Activated CD4-positive, alpha-beta T cell treated with anti-CD3 and anti-CD28 coated beads, Interleukin-2, amount 50 U/mL, for 24 hours (primary cell): ENCODE results near the gene RNF7.
"Not testable (repeated sequence)": the region's sequence is repeated elsewhere in the genome, so short reads cannot be mapped to it uniquely, and the experiment has no call there.

ENCODE experiments used
- DNase-seq, 2 donors: peaks; one replicate each; pipeline ENCODE4 v3.0.0-alpha.2; 2020; ENCODE audit warnings: low read depth in 1 of 2, low spot score in 1 of 2

RNF7 gene

GRCh38 chr3:141735176-141735575, 2.9 kb upstream of the RNF7 start:
- DNase-seq = no peak

DNA sequence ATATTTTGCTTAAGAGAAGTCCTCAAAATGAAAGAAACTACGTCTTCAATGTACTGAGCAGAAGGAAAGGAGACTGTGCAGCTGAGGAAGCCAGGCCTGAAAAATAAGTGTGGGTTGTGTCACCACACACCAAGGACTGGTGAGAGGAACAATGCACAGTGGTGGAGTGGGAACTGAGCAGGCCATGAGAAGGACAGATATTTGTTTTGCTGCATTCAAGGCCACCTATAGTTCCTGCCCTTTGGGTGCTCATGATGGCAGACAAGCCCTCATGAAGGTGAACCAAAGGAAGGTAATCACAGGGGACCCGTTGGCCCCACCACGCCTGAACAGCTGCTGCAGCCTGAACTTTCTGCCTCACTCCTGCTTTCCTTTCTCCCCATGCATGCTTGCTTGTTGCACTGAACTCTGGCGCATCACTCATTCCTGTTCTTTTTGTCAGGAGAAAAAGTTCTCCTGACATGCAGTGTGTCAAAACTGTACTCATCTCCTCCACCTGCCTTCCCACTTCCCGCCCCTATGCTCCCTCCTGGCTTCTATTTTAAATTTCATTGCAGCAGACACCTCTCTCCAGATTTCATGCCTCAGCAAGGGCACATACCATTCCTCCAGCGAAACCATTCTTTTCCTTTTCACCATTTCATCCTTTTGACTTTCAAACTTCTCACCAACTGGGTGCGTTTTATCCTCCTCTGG, 2.2 kb upstream of the RNF7 start:
- DNase-seq = no peak

GRCh38 chr3:141737093-141737492, 1.0 kb upstream of the RNF7 start:
- no peak for DNase-seq

DNA sequence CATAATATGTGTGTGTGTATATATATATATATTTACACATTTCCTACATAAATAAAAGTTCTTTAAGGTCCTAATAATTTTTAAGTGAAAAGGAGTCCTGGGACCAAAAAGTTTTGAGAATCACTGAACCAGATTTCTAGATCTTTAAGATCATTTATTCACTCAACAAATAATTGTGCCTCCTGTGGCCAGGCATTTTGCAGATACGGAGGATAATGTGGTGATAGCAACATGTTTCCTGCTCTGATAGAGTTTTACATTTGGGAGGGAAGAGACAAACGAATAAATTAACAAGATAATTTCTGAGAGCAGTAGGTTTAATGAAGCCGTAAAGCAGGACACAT, 448 bp upstream of the RNF7 start:
- DNase-seq = no peak

- peak; percentile 3 to 11 for DNase-seq
Observed at GRCh38 chr3:141738891-141739363, 829 bp downstream of the RNF7 start.

- DNase-seq = no peak
Observed at GRCh38 chr3:141739731-141740130, 1.6 kb downstream of the RNF7 start.

GRCh38 chr3:141740349-141740748, 2.3 kb downstream of the RNF7 start:
- no peak for DNase-seq

GRCh38 chr3:141743305-141743704, 5.2 kb downstream of the RNF7 start:
- no peak for DNase-seq

- DNase-seq = no peak
Observed at GRCh38 chr3:141746962-141747361, 8.9 kb downstream of the RNF7 start.

GRCh38 chr3:141753399-141753798, 15.3 kb downstream of the RNF7 start:
- no peak for DNase-seq

GRCh38 chr3:141754032-141754431, 15.9 kb downstream of the RNF7 start:
- DNase-seq = no peak

DNA sequence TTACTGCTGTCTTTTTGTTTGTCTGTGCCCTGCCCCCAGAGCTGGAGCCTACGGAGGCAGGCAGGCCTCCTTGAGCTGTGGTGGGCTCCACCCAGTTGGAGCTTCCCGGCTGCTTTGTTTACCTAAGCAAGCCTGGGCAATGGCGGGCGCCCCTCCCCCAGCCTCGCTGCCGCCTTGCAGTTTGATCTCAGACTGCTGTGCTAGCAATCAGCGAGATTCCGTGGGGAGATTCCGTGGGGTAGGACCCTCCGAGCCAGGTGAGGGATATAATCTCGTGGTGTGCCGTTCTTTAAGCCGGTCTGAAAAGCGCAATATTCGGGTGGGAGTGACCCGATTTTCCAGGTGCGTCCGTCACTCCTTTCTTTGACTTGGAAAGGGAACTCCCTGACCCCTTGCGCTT, 24.5 kb downstream of the RNF7 start:
- not testable (repeated sequence) for DNase-seq

DNA sequence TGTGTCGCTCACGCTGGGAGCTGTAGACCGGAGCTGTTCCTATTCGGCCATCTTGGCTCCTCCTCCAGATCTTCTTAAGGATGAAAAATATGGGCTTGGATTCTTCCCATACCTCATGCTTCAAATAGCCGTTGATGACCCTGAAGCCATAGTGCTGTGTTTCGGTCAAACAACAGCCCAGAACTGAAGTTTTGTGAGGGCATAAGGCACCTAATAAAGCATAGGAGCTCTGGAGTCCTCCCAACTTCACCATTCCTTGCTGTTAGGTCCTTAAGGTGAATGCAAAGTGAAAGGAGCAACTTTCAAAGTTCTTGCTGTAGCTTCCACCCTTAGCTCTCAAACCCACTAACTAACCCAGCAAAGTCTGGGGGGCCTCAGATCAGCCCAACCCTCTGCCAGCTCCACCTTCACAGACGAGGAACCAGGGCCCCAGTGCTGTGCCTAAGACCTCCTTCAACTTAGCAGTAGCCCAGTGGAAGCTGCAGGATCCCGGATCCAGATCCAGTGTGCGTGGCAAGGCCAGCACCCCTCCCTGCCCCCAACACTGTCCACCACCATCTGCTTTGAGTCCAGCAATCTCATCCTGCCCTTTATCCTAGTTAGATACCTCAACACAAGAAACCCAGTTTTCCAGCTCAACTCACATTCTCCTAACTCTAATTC, 25.1 kb downstream of the RNF7 start, which contains the start of gene GRK7:
Gene GRK7, plus strand, starts transcription at position 321 of the 663 bp plus-strand sequence. CDS start 14,877 bp downstream, outside the sequence.
- no peak for DNase-seq

GRCh38 chr3:141764045-141764444, 25.9 kb downstream of the RNF7 start:
- DNase-seq = no peak

DNA sequence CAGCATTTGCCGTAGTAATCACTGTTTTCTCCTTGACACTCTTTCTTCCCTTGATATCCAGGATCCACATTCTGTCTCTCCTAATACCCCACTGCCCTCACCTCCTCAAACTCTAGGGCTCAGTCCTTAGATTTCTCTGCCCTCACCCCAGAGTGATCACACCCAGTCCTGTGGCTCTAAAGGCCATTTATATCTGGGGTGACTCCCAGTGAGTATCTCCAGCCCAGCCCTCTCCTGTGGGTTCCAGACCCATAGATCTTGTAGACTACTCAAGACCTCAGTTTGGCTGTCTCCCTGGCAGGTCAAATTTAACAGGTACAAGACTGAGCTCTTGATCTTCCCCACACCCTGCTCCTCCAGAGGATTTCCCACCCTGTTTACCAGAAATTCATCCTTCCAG, 26.4 kb downstream of the RNF7 start:
- DNase-seq = no peak

GRCh38 chr3:141764986-141765385, 26.9 kb downstream of the RNF7 start:
- no peak for DNase-seq

- DNase-seq = no peak
Observed at GRCh38 chr3:141767066-141767465, 29.0 kb downstream of the RNF7 start.

DNA sequence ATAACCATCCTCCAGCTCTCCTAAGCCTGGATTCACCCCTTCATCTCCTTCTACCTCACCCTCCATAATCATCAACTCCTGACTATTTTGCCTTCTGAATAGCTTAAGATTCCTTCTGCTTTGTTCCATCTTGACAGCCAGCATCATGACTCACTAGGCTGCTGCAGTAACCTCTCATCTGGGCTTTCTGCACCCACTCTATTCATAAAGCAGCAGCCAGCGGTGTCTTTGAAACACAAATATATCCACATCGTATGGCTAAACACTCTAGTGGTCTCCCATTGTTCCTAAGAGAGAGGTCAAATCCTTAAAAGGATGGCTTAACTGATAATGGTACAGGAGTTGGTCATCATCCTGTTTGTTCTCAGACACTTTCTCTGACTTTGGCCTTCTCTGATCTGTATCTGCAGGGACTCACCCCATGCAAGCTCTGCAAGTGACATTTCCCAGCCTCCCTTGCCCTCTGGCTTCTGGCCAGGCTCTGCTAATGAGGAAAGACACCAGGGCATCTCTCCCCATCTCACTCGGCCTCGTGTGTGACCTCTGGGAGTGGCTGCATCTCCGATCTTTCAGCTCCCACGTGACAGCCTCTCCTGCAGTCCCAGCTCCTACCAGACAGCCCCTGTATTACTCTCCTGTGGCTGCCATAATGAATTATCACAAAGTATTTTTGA, 31.3 kb downstream of the RNF7 start:
- no peak for DNase-seq

DNA sequence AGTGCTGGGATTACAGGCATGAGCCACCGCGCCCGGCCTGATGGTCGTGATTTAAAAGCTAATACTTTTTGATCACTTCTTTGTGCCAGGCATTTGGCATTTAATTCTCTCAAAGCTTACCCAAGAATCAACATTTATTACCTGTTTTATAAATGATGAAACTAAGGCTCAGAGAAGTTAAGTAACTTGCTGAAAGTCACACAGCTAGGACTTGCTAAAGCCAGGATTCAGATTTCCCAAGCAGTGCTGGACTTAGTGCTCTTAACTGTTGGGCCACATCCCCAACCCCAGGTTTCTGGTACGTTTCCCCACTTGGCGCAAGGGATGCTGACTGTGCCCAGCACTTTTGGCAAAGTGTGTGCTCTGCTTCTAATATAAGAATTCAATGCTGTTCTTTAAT, 35.6 kb downstream of the RNF7 start:
- DNase-seq = no peak

DNA sequence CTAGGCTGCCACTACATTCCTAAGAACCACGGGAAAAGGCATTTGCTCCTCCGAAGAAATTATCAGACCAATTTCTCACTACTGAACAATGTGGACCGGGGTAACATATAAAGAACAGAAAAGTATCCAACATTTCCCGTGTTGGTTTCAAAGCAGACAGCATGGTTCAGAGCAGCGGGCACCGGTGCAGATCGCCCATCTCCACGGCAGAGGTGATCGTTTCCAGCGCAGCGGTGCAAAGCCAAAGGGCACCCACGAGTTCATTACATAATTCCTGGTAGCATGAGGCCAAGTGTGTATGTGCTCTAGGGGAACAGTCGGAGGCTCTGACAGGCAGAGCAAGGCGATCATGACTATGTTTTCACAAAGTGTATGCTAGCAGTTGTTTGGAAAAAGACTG, 38.3 kb downstream of the RNF7 start:
- DNase-seq = no peak

GRCh38 chr3:141776885-141777284, 38.8 kb downstream of the RNF7 start:
- no peak for DNase-seq
